Adrenal gland (tissue), 12 donors: ENCODE measurements around the gene LSM14A. TPM values are rescaled to one million over a fixed set of nuclear protein-coding genes. Genes with fewer than 3 reads are reported as not detected.
"Not testable (repeated sequence)": the region's sequence is repeated elsewhere in the genome, so short reads cannot be mapped to it uniquely, and the experiment has no call there.

ENCODE experiments used
- DNase-seq, 7 donors: peaks; one replicate each; pipeline ENCODE4 v3.0.0-alpha.2; 2019 to 2020
- H3K27ac ChIP-seq, 5 donors: fragments of 200-600 bp; sonication (generic) in 4 of 5; 1 replicate in 3 of 5; 2 replicates in 2 of 5; pipeline versions ENCODE4 v1.5.1 to v1.8.0; 2016 to 2020; ENCODE audit warnings: mild to moderate bottlenecking in 1 of 5
- H3K27me3 ChIP-seq: fragments of 200-600 bp; 2 replicates; pipeline ENCODE4 v1.8.0; 2021
- H3K36me3 ChIP-seq, 2 donors: fragments of 200-600 bp; replicated peaks in 1 of 2; 1 replicate in 1 of 2; 2 replicates in 1 of 2; pipeline versions ENCODE4 v1.5.1 to v1.8.0; 2018 to 2022
- H3K4me1 ChIP-seq, 2 donors: fragments of 200-600 bp; replicated peaks in 1 of 2; 1 replicate in 1 of 2; 2 replicates in 1 of 2; pipeline versions ENCODE4 v1.5.1 to v1.8.0; 2018 to 2021
- H3K4me3 ChIP-seq, 4 donors: fragments of 200-600 bp; sonication (generic) in 3 of 4; one replicate each; pipeline ENCODE4 v1.5.1; 2016 to 2018
- H3K9me3 ChIP-seq, 3 donors: fragments of 200-600 bp; sonication (generic) in 1 of 3; replicated peaks in 1 of 3; 1 replicate in 2 of 3; 2 replicates in 1 of 3; pipeline versions ENCODE4 v1.5.1 to v1.8.0; 2016 to 2021
- CTCF ChIP-seq, 6 experiments: fragments of 450-650 bp in 4 of 6; fragments of 200-600 bp in 2 of 6; sonication (generic) in 1 of 6; IDR thresholded peaks; 1 replicate in 5 of 6; 2 replicates in 1 of 6; pipeline versions ENCODE4 v1.5.1 to v1.8.0; 2016 to 2021; ENCODE audit warnings: antibody characterized with exemption in 6 of 6, mild to moderate bottlenecking in 2 of 6, moderate library complexity in 1 of 6
- POLR2A ChIP-seq, 2 donors: fragments of 450-650 bp; IDR thresholded peaks; one replicate each; pipeline ENCODE4 v1.6.1; 2017; ENCODE audit warnings: antibody characterized with exemption in 2 of 2, mild to moderate bottlenecking in 2 of 2, moderate library complexity in 1 of 2
- WGBS, 4 donors: extraction: QIAGEN DNeasy Blood & Tissue Kit in 2 of 4; methylation state at CpG; one replicate each; pipeline versions ENCODE4 v1.1.5 to v1.1.7; 2013 to 2017; 5-methylcytosine and 5-hydroxymethylcytosine counted together
- intact Hi-C, 2 donors: fragments of 100-400 bp; cut with DNase I; formaldehyde crosslinking; loops; one replicate each; pipeline versions ENCODE4 v1.14.1 to v1.15.0; 2022 to 2023
- polyA plus RNA-seq, 3 donors: library from polyadenylated mRNA; stranded (reverse); fragments of 200-250 nt in 2 of 3; fragments of 350-450 nt in 1 of 3; fragmentation: Illumina TruSeq in 1 of 3; extraction: RNeasy Lipid Tissue Mini Kit (QIAGEN cat#74804) in 1 of 3; gene quantifications; one replicate each; pipeline ENCODE4 v1.2.3, GENCODE V29; 2013 to 2014
- total RNA-seq, 9 donors: library from RNA; depleted of rRNA in 4 of 9; stranded (reverse); fragments of >200 nt in 4 of 9; fragments of 120-200 nt in 1 of 9; fragmentation: NEBNext Ultra II Directional in 1 of 9; extraction: Animal tissue kit (Norgen Biotek cat#: 25700) in 1 of 9; gene quantifications; one replicate each; pipeline versions ENCODE4 v1.1.0 to v1.2.4, GENCODE V29; 2013 to 2023
- donor health status: healthy with polysubstance abuse.
- donor health status: Bipolar disorder and iron deficiency.
- donor health status: DM: yes; HTN: yes; CAD: no.
- donor health status: DM: no; HTN: no; CAD: no.
- donor health status: DM: no; HTN: no; CAD: no.
- donor health status: DM: yes; HTN: yes; CAD: no.

LSM14A gene
- total and polyA plus RNA-seq, 12 donors: 44.5 to 130 (median 84.6) TPM

- peak in 1 of 7 donors; percentile 35 for DNase-seq
- no peaks in the 10 kb centered on the region for H3K36me3 ChIP-seq
- TF ChIP-seq CTCF (IDR thresholded peaks at IDR 0.05): no peak
- TF ChIP-seq POLR2A (IDR thresholded peaks at IDR 0.05): no peak
- intact Hi-C loops: no loop called here
- WGBS, 4 donors: 82 to 92% (median 90%) methylated on average over 14 to 17 of the region's 17 CpGs
- no peak overlapping the region for H3K27ac ChIP-seq
- no peaks in the 10 kb centered on the region for H3K4me1 ChIP-seq
- no peak overlapping the region for H3K4me3 ChIP-seq
- H3K9me3 ChIP-seq: no peaks in the 10 kb centered on the region
- no peaks in the 10 kb centered on the region for H3K27me3 ChIP-seq
Observed at GRCh38 chr19:34243876-34244578, 71.7 kb downstream of the LSM14A start.

- Histone ChIP-seq H3K36me3 (no peaks in the 10 kb centered on the region), H3K9me3 (no peaks in the 10 kb centered on the region), H3K27ac (no peak overlapping the region), H3K4me1 (no peaks in the 10 kb centered on the region), H3K4me3 (no peak overlapping the region), H3K27me3 (no peaks in the 10 kb centered on the region)
- no peak for DNase-seq
- intact Hi-C loops: no loop called here
- TF ChIP-seq POLR2A (IDR thresholded peaks at IDR 0.05): no peak
- WGBS, 4 donors: 85 to 91% (median 87%) methylated on average over 13 of the region's 13 CpGs
Observed at GRCh38 chr19:34244611-34245299, 72.5 kb downstream of the LSM14A start.

GRCh38 chr19:34246340-34246739 lies 74.0 kb downstream of the LSM14A start:
- Histone ChIP-seq H3K27ac (no peak overlapping the region), H3K9me3 (no peaks in the 10 kb centered on the region), H3K4me1 (no peaks in the 10 kb centered on the region), H3K27me3 (no peaks in the 10 kb centered on the region), H3K36me3 (no peaks in the 10 kb centered on the region), H3K4me3 (no peak overlapping the region)
- intact Hi-C loops: no loop called here
- no peak for TF ChIP-seq POLR2A (IDR thresholded peaks at IDR 0.05)
- TF ChIP-seq CTCF (IDR thresholded peaks at IDR 0.05): no peak
- no peak for DNase-seq
- WGBS, 4 donors: 73 to 81% (median 77%) methylated on average over 4 of the region's 4 CpGs

GRCh38 chr19:34248941-34249340 lies 76.6 kb downstream of the LSM14A start:
- no peak for TF ChIP-seq POLR2A (IDR thresholded peaks at IDR 0.05)
- TF ChIP-seq CTCF (IDR thresholded peaks at IDR 0.05): no peak
- Histone ChIP-seq H3K36me3 (no peaks in the 10 kb centered on the region), H3K4me1 (peaks cover 4 to 6% of the 10 kb centered on the region in 2 donors), H3K4me3 (no peak overlapping the region), H3K27me3 (no peaks in the 10 kb centered on the region), H3K27ac (no peak overlapping the region), H3K9me3 (no peaks in the 10 kb centered on the region)
- DNase-seq: no peak
- intact Hi-C loops: no loop called here
- 85 to 97% (median 90%) methylated on average over 3 to 4 of the region's 4 CpGs for WGBS, 4 donors

- intact Hi-C loops: loop anchor here in 1 of 2 donors (10.0 kb wide), 1 partner anchor 82 kb away; no protein-coding TSS in a partner anchor
- not testable (repeated sequence) for H3K27me3 ChIP-seq, H3K9me3 ChIP-seq, H3K4me3 ChIP-seq, H3K27ac ChIP-seq, H3K36me3 ChIP-seq, DNase-seq
- WGBS, 4 donors: 95 to 97% (median 97%) methylated on average over 14 of the region's 14 CpGs
- peaks cover 12 to 31% of the 10 kb centered on the region in 2 donors for H3K4me1 ChIP-seq
Observed at GRCh38 chr19:34253167-34253566, 80.9 kb downstream of the LSM14A start.

- Histone ChIP-seq H3K4me1 (peaks cover 12 to 31% of the 10 kb centered on the region in 2 donors), H3K27ac (peak overlapping the region in 3 of 5 donors; percentile 83 to 94 (median 89)), H3K4me3 (peak overlapping the region in 2 of 4 donors; percentile 98)
- not testable (repeated sequence) for H3K9me3 ChIP-seq, DNase-seq, H3K27me3 ChIP-seq, H3K36me3 ChIP-seq
- intact Hi-C loops: loop anchor here in 1 of 2 donors (10.0 kb wide), 1 partner anchor 81 kb away; no protein-coding TSS in a partner anchor
- 60 to 68% (median 64%) methylated on average over 17 of the region's 17 CpGs for WGBS, 4 donors
Observed at GRCh38 chr19:34253681-34254045, 81.4 kb downstream of the LSM14A start.
